ENCODE measurements around the gene CPXM2. TPM values are rescaled to one million over a fixed set of nuclear protein-coding genes. Genes with fewer than 3 reads are reported as not detected.

Gene CPXM2
- total RNA-seq (2014; rRNA removed; shearing (Covaris generic)): 0.02 TPM in 1 of 2 replicates, not detected in the other
- polyA plus RNA-seq (2014; cell fraction: nucleus; rRNA removed): not detected in 2 replicates

- no peak for DNase-seq (ENCODE audit: extremely low read depth, low read depth)
Measured at GRCh38 chr10:123891144-123892071, at the start of gene CPXM2. Gene CPXM2, minus strand, starts transcription at chr10:123891807. Its CDS starts 148 bp downstream, at chr10:123891659.

- no peak for DNase-seq (ENCODE audit: extremely low read depth, low read depth)
Measured at GRCh38 chr10:123939591-123939990, 48.0 kb upstream of the CPXM2 start.

DNA sequence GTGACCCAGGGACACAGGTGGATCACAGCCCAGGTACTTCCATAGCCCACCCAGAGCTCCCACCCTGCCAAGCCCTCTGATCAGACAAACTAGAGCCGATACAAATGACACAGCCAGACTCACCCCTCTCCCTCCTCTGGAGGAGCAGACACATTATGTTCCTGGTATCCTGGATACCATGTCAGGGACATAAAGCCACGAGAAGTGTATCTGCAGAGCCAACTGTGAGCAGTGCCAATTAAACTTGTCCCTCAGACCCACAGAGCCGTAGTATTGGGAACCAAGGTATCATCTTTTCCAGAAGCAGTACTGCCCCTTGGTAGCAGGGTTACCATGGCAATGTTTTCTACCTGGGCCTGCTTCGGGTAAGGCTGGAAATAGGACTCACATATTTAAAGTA, 47.3 kb upstream of the CPXM2 start:
- DNase-seq (ENCODE audit: extremely low read depth, low read depth): no peak

DNA sequence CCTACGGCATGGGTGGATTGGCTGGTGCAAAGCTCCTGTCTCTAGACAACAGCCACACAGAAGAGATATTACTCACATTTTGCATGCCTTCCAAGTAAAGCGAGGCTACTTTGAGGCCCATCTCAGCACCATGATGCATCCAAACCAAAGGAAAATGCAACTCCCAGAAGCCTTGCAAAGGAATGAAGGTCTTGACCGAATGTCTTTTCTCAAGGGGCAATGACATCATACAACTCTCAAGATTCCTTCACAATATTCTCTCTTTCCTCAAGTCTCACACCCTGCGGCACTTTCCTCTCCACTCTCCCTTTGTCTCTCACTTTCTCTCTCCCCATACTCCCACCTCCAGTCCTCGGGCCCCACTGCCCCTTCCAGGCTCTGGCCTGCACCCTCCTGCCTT, 44.8 kb upstream of the CPXM2 start:
- DNase-seq (ENCODE audit: extremely low read depth, low read depth): no peak

DNA sequence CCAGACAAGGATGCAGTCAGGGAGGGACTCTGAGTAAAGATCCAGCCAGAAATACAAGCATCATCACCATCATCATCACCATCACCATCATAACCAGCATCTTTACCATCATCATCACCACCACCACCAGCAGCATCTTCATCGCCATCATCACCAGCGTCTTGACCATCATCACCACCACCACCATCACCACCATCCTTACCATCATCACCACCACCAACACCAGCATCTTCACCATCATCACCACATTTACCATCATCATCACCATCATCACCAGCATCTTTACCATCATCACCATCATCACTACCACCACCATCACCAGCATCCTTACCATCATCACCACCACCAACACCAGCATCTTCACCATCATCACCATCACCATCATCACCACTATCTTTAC, 44.1 kb upstream of the CPXM2 start:
- DNase-seq (ENCODE audit: extremely low read depth, low read depth): no peak

GRCh38 chr10:123934846-123935245, 43.2 kb upstream of the CPXM2 start:
- no peak for DNase-seq (ENCODE audit: extremely low read depth, low read depth)

GRCh38 chr10:123930340-123931001, 38.9 kb upstream of the CPXM2 start:
- DNase-seq (ENCODE audit: extremely low read depth, low read depth): no peak

DNA sequence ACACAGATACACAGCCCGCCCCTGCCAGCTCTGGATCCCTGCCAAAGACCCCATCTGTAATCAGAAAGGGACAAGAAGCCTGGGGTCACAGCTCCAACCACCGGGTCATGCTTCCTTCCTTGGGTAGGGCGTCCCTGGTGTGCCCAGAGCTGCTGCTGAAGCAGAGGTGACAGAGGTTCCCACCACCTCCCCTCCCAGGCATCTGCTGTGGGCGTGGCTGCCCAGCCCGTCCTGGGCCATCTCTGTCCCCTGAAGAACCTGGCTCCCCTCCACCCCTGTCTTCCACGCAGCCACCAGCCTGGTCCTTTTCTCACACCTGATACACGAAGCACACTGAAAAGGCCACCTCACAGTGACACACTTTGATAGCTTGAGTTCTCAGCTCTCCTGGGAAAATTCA, 38.2 kb upstream of the CPXM2 start:
- no peak for DNase-seq (ENCODE audit: extremely low read depth, low read depth)

DNA sequence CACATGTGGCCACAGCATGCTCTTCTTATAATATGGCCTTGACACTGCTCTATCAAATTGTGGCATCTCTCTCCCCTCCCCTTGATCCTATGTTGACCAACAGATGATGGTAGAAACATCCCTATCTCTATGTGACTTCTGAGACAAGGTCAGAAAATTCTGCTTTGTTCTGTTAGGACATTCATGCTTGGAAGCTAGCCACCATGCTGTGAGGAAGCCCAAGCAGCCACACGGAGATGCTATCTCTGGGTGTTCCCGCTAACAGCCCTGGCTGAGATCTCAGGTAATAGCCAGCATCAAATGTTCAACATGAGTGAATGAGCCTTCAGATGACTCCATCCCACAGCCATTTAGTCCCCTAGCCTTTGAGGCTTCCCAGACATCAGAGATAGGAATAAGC, 36.8 kb upstream of the CPXM2 start:
- no peak for DNase-seq (ENCODE audit: extremely low read depth, low read depth)

DNA sequence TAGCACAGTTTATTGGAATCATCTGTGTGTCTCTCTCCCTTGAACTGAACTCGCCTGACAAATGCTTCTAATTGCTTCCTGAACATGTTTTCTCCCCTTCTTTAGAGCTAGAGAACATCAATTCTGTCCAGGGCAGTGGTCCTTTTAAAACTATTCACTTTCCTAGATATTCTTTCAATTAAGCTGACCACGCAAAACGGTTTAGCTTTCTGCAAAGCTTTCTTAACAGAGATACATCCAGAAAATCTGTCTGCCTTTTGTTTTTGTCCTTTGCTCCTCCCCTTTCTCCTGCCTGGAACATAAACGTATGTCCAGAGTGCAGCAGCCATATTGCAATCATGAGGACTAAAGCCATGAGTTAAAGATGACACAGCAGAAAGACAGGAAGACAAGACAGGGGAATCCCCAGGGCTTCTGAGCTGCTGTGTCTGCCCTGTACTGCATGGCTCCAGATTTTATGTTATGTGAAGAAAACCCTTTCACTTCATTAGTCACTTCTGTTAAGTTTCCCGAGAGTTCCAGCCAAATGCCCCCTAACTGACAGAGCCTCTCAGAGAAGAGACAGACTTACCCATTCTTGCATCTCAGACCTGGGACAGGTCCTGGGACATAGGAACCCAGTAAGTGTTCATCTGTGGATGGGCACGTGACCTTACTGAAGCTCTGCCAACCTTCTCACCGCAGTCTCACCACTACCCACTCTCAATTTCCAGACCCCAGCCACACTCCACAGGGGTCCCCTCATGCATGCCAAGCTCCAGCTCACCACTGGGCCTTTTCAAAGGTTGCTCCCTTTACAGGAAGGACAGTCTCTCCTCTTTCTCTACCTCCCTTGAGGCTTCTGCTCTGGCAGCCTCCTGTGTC, 35.0 kb upstream of the CPXM2 start:
- peak; percentile 17 for DNase-seq (ENCODE audit: extremely low read depth, low read depth)

DNA sequence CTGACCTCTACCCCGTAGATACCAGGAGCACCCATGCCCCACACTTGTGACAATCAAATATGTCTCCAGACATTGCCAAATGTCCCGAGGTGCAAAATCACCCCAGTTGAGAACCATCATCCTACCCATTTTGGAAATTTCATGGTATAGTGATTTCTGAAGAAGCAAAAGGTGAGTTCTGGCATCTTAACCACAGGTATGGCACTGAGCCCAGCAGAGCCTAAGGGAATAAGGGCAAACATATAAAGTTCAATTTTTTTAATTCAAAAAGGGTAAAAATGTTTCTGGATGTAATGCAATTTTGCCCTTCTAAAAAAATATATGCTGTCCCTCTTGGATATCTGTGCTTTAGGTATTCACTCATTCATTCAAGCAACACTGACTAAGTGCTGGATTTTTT, 30.5 kb upstream of the CPXM2 start:
- DNase-seq (ENCODE audit: extremely low read depth, low read depth): no peak

GRCh38 chr10:123916775-123917174, 25.2 kb upstream of the CPXM2 start:
- no peak for DNase-seq (ENCODE audit: extremely low read depth, low read depth)

- no peak for DNase-seq (ENCODE audit: extremely low read depth, low read depth)
Measured at GRCh38 chr10:123913688-123914268, 22.2 kb upstream of the CPXM2 start.

DNA sequence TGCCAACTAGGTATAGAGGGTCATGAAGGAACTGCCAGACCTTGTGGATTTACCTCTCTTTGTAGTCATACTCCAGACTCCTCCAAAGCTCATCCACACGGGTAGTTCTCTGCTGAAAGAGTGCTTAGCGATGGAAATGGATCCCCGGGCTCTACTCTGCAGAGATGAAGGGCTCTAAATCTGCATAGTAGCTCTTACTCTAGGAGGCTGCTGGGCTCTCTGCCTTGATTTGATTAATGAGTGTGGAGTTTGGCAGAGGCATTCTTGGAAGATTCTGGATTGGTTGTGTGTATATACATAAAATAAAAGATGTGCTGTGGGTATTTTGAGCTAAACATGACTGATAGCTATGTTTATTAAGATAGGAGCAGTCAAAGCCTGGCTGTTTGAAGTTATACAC, 21.3 kb upstream of the CPXM2 start:
- no peak for DNase-seq (ENCODE audit: extremely low read depth, low read depth)

GRCh38 chr10:123912466-123912865, 20.9 kb upstream of the CPXM2 start:
- DNase-seq (ENCODE audit: extremely low read depth, low read depth): no peak

- no peak for DNase-seq (ENCODE audit: extremely low read depth, low read depth)
Measured at GRCh38 chr10:123911866-123912265, 20.3 kb upstream of the CPXM2 start.

DNA sequence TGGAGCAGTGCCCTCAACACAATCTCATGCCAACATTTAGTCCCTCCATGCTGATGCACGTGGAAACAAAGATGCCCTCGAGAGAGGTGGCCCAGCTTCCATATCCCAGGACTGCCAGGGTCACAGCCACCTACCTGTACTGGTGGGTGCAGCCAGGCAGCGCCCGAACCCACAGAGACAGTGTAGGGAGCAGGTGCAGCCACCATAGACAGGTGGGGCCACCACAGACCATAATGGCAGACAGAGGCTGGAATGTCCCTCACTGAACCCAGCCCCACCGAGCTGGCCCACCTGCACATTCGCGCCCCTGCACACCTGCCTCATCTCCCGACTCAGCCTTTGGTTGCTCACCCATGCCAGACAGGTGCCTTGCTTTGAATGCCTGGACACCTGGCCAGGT, 18.3 kb upstream of the CPXM2 start:
- no peak for DNase-seq (ENCODE audit: extremely low read depth, low read depth)

DNA sequence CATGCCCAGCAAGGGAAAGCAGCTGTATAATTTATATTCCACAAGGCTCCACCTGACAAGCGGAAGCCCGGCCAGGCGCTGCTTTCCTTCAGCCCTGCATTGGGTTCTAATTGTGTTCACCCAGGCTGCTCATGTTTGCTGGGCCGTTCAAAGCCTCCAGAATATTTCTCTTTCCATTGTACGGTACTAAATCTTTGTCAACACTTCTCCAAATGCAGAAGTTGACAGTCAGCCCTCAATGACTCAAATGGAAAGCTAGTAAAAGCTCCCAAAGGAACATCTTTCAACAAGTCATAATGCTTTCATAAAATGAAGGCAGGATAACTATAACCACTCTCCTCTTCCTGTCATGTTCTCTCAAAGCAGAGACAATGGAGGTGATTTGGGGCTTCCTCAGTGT, 17.8 kb upstream of the CPXM2 start:
- DNase-seq (ENCODE audit: extremely low read depth, low read depth): no peak

DNA sequence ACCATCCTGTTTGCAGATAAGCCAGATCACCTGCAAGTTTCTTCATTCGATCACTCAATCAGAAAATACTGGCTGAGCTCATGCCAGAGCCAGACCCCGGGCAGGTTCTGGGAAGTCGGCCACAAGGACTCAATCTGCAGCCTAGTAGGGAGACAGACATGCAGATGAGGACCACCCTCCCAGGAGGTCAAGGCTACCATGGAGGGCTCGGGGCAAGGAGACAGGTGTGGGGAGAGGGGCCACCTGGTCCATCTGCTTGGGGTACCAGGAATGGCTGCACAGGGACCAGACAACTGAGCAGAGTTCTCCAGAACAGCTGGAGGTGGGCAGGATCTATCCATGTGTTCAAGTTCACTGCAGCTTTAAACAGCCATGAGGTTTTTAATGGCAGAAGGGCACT, 16.8 kb upstream of the CPXM2 start:
- no peak for DNase-seq (ENCODE audit: extremely low read depth, low read depth)

DNA sequence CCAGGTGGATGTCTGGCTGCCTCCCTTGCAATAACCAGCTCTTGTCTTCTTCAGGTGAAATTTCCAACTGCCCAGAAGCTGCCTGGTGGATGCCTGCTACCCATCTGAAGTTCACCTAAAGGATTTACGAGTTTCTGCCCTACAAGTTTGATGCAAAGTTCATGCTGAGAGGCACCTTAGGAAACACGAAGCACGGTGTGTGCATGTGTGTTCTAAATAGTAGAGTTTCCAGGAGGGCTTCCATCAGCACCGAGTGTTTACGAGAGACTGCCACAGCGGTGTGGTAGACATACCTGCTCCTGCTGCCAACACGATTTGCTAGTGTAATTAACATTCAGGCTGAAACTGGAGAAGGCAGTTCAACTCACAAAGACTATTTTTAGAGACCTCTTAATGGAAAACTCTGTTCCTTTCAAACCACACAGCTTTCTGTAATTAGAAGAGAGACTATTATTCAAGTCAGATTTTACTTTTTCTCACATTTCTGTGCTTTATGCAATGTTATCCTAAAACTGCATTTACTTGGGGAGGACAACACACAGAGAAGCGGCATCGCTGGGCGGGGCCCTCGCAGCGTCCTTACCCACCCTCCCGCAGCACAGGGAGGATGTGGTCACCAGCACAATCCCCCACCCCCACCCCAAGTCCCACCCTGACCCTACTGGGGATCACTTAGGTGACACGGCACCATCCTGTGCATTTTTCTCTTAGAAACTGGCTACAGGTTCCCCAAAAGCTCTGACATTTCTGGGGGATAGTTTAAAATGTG, 15.5 kb upstream of the CPXM2 start:
- DNase-seq (ENCODE audit: extremely low read depth, low read depth): no peak

Data from NCI-H460 (cell line).